Gastrocnemius medialis (tissue), 4 donors: ENCODE data around the gene NKX6-2. TPM values are rescaled to one million over a fixed set of nuclear protein-coding genes. Genes with fewer than 3 reads are reported as not detected.

Experiments
- ATAC-seq, 2 donors: fragments of 150-250 bp; one replicate each; pipeline ENCODE4 v1.9.1; 2016
- DNase-seq, 2 donors: peaks; one replicate each; pipeline ENCODE4 v3.0.0-alpha.2; 2019
- H3K27ac ChIP-seq, 4 donors: fragments of 200-600 bp; sonication (generic); 1 replicate in 1 of 4; 2 replicates in 3 of 4; pipeline ENCODE4 v1.5.1; 2016 to 2018; ENCODE audit warnings: mild to moderate bottlenecking in 2 of 4, moderate library complexity in 1 of 4
- H3K27me3 ChIP-seq, 3 donors: fragments of 200-600 bp; sonication (generic) in 2 of 3; 1 replicate in 1 of 3; 2 replicates in 2 of 3; pipeline versions ENCODE4 v1.5.1 to v1.6.0; 2016 to 2019; ENCODE audit warnings: mild to moderate bottlenecking in 1 of 3, moderate library complexity in 1 of 3
- H3K36me3 ChIP-seq, 2 donors: fragments of 200-600 bp; sonication (generic) in 1 of 2; one replicate each; pipeline ENCODE4 v1.5.1; 2017 to 2018
- H3K4me1 ChIP-seq, 2 donors: fragments of 200-600 bp; sonication (generic) in 1 of 2; one replicate each; pipeline ENCODE4 v1.5.1; 2016 to 2017; ENCODE audit warnings: mild to moderate bottlenecking in 2 of 2
- H3K4me3 ChIP-seq, 4 donors: fragments of 200-600 bp; sonication (generic) in 3 of 4; 1 replicate in 1 of 4; 2 replicates in 3 of 4; pipeline ENCODE4 v1.5.1; 2016 to 2019; ENCODE audit warnings: mild to moderate bottlenecking in 2 of 4
- H3K9me3 ChIP-seq, 3 donors: fragments of 200-600 bp; sonication (generic) in 2 of 3; 1 replicate in 1 of 3; 2 replicates in 2 of 3; pipeline ENCODE4 v1.5.1; 2016 to 2019
- POLR2A ChIP-seq, 2 donors: fragments of 450-650 bp; IDR thresholded peaks; one replicate each; pipeline ENCODE4 v1.6.1; 2017; ENCODE audit warnings: antibody characterized with exemption in 2 of 2, mild to moderate bottlenecking in 2 of 2, moderate library complexity in 2 of 2
- in situ Hi-C, 4 donors: fragments of 200-750 bp; cut with MboI; loops; one replicate each; pipeline versions ENCODE4 v1.15.0 to v1.8.0; 2017; ENCODE audit warnings: low sequenced_read_pairs in 4 of 4
- intact Hi-C: fragments of 100-400 bp; cut with DNase I; formaldehyde crosslinking; loops from one replicate; pipeline ENCODE4 v1.15.1; 2023; ENCODE audit warnings: low total_unique reads
- total RNA-seq, 4 donors: library from RNA; depleted of rRNA; stranded (reverse); fragments of >200 nt; gene quantifications; one replicate each; pipeline versions ENCODE4 v1.1.0 to v1.2.3, GENCODE V29; 2016
- TF ChIP-seq, protein P1 (sequence below), 5 experiments: fragments of 450-650 bp in 3 of 5; fragments of 200-600 bp in 2 of 5; sonication (generic) in 2 of 5; IDR thresholded peaks in 4 of 5; conservative IDR thresholded peaks in 1 of 5; 1 replicate in 4 of 5; 2 replicates in 1 of 5; pipeline ENCODE4 v1.5.1; 2016 to 2019; ENCODE audit warnings: antibody characterized with exemption in 5 of 5, mild to moderate bottlenecking in 3 of 5, moderate library complexity in 3 of 5

The NKX6-2 gene
- total RNA-seq, 4 donors from 2014 or later: 0.09 TPM; not detected in 3

DNA sequence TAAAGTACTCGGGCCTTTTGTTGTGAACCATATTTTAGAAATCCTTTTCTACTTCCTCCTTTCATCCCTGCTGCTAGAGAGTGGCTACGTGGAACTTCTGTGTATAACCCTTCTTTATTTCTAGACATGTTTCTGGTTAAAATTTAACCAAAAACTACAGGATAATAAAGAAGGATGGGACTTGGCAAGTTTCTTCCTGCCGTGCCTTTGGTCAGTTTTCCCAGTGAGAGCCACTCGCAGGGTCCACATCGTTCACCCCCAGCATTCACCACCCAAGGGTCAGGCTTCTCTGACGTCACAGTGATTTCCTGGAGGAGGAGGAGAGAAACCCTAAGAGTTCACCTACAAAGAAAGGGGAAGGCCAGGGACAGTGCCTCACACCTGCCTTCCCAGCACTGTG is 45.4 kb downstream of the NKX6-2 start:
- Histone ChIP-seq H3K27me3 (no peaks in the 10 kb centered on the region), H3K4me1 (peaks cover 0 to 5% of the 10 kb centered on the region in 2 donors), H3K4me3 (no peak overlapping the region), H3K27ac (no peak overlapping the region), H3K36me3 (no peaks in the 10 kb centered on the region), H3K9me3 (no peaks in the 10 kb centered on the region)
- TF ChIP-seq, protein P1, sequence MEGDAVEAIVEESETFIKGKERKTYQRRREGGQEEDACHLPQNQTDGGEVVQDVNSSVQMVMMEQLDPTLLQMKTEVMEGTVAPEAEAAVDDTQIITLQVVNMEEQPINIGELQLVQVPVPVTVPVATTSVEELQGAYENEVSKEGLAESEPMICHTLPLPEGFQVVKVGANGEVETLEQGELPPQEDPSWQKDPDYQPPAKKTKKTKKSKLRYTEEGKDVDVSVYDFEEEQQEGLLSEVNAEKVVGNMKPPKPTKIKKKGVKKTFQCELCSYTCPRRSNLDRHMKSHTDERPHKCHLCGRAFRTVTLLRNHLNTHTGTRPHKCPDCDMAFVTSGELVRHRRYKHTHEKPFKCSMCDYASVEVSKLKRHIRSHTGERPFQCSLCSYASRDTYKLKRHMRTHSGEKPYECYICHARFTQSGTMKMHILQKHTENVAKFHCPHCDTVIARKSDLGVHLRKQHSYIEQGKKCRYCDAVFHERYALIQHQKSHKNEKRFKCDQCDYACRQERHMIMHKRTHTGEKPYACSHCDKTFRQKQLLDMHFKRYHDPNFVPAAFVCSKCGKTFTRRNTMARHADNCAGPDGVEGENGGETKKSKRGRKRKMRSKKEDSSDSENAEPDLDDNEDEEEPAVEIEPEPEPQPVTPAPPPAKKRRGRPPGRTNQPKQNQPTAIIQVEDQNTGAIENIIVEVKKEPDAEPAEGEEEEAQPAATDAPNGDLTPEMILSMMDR (IDR thresholded peaks at IDR 0.05 in 4 of 5, conservative IDR thresholded peaks at IDR 0.05 in 1 of 5): no peak
- TF ChIP-seq POLR2A (IDR thresholded peaks at IDR 0.05): no peak
- in situ Hi-C loops: no loop called here
- no peak for DNase-seq
- ATAC-seq: no peak
- intact Hi-C loops: no loop called here

DNA sequence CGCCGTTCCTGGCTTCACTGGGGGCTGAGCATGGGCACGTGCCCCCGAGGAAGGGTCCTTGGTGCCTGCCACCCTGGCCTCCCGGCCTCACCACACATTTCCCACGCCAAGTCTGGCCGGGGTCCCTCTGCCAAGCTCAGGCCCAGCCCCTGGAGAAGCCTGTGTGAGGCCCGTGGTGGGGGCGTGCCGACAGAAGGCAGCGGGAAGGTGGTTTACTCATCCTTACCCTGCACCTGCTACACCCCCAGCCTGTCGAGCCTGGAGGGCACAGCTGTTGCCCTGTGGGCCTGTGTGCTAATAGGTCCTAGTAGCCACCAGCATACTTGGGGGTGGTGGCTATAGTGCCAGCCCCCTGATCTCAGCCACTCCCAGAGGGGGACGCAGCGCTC is 46.7 kb downstream of the NKX6-2 start:
- DNase-seq: no peak
- no peak for ATAC-seq
- H3K4me1 ChIP-seq: peaks cover 0 to 5% of the 10 kb centered on the region in 2 donors
- no peaks in the 10 kb centered on the region for H3K27me3 ChIP-seq
- no peak overlapping the region for H3K27ac ChIP-seq
- no peaks in the 10 kb centered on the region for H3K9me3 ChIP-seq
- in situ Hi-C loops (no loop called here), intact Hi-C loops (no loop called here)
- H3K4me3 ChIP-seq: no peak overlapping the region
- no peaks in the 10 kb centered on the region for H3K36me3 ChIP-seq
- TF ChIP-seq POLR2A (IDR thresholded peaks at IDR 0.05): no peak
- TF ChIP-seq, protein P1 (IDR thresholded peaks at IDR 0.05 in 4 of 5, conservative IDR thresholded peaks at IDR 0.05 in 1 of 5): no peak

DNA sequence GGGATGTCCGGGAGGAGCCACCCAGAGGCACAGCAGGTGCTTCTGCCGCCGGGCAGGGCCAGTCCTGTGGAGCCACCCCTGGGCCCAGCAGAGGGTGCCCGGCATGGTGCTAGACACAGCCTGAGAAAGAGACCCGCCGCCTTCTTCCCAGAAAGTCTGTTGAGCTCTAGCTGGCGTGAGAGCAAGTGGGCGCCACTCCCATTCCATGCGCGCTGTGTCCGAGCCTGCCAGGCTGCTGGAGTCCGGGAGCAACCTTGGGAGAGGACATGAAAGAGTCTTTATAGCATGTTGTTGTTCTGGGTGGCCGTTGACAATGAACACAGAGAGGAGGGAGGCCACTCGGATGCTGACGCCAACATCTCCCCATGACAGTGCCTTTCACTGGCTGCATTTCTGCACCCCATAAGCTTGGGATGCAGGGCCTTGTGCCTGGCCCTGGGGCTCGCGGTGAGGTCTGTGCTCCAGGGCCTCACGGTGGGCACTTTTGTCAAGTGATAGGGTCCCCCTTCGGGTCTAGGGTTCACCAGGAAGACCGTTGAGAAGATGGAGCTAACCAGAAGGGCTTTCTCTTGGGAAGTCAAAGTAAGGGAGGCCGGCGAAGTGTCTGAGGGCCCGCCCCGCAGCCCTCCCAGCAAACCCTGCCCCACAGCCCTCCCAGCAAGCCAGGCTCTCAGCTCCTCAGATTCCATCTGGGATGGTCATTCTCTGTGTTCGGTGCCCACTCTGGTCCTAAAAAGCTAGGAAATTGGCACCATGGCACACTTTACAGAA is 47.3 kb downstream of the NKX6-2 start:
- ATAC-seq (no peak), DNase-seq (no peak)
- Histone ChIP-seq H3K4me3 (no peak overlapping the region), H3K27ac (no peak overlapping the region), H3K27me3 (no peaks in the 10 kb centered on the region), H3K4me1 (peaks cover 0 to 5% of the 10 kb centered on the region in 2 donors), H3K9me3 (no peaks in the 10 kb centered on the region), H3K36me3 (no peaks in the 10 kb centered on the region)
- in situ Hi-C loops (no loop called here), intact Hi-C loops (no loop called here)
- TF ChIP-seq, protein P1 (IDR thresholded peaks at IDR 0.05 in 4 of 5, conservative IDR thresholded peaks at IDR 0.05 in 1 of 5): no peak
- no peak for TF ChIP-seq POLR2A (IDR thresholded peaks at IDR 0.05)

DNA sequence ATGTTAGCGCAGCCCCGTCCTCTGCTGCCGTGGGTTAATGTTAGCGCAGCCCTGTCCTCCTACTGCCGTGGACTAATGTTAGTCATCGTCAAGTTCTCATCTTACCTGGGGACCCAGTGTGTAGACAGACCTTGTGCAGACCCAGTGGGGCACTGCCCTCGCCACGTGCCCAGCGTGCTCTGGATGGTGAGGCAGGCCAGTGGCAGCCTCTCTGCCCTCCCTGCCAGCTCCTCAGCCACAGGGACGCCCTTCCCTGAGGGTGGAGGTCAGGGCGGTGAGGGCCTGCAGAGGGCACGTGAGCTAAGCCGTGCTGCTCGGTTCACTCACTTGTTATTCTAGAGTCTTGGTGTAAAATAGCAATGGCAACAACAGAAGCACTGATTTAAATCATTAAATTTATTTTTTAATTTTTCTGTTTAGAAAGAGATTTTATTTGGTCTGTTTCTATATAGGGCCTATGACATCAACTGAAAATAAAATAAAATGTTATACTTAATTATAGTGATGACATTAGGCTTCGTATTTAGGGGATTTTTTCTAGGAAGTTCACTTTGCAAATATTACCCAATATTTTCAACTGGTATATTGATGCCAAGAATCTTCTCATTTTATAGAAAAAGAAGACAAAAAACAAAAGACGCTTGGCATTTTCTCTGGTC is 48.4 kb downstream of the NKX6-2 start:
- in situ Hi-C loops: no loop called here
- Histone ChIP-seq H3K4me1 (peaks cover 0 to 5% of the 10 kb centered on the region in 2 donors), H3K36me3 (no peaks in the 10 kb centered on the region), H3K27me3 (no peaks in the 10 kb centered on the region), H3K27ac (peak overlapping the region in 1 of 4 donors; percentile 39), H3K9me3 (no peaks in the 10 kb centered on the region), H3K4me3 (no peak overlapping the region)
- intact Hi-C loops: no loop called here
- TF ChIP-seq POLR2A (IDR thresholded peaks at IDR 0.05): no peak
- TF ChIP-seq, protein P1 (IDR thresholded peaks at IDR 0.05 in 4 of 5, conservative IDR thresholded peaks at IDR 0.05 in 1 of 5): no peak
- ATAC-seq: peak; percentile 30 to 60
- DNase-seq: peak; percentile 17 to 55
